ENCODE data around the gene GNB1. TPM values are rescaled to one million over a fixed set of nuclear protein-coding genes. Genes with fewer than 3 reads are reported as not detected.
A peak's percentile ranks its signal among the peaks of the same experiment; 100 is the strongest.

The GNB1 gene
- total and polyA plus RNA-seq, 5 donors: 73.7 to 205 (median 172) TPM

GRCh38 chr1:1883092-1883873, 7.6 kb downstream of the GNB1 start:
- no peaks in the 10 kb centered on the region for H3K27me3 ChIP-seq (ENCODE audit: control insufficient read depth, insufficient read depth)
- intact Hi-C loops (cut with DNase I): loop anchor here in 1 of 4 donors (10.0 kb wide), 1 partner anchor 48 kb away; no protein-coding TSS in a partner anchor
- peak in 1 of 2 donors; percentile 27 for ATAC-seq
- 33% methylated on average over 4 of the region's 4 CpGs for WGBS
- H3K4me1 ChIP-seq (ENCODE audit: control insufficient read depth, insufficient read depth, low read length): peaks cover 25% of the 10 kb centered on the region
- peak overlapping the region; percentile 30 for H3K27ac ChIP-seq (ENCODE audit: low read length)
- DNase-seq: peak in 1 of 3 donors; percentile 5
- no peaks in the 10 kb centered on the region for H3K9me3 ChIP-seq (ENCODE audit: control insufficient read depth, low read length)
- no peak overlapping the region for H3K4me3 ChIP-seq (ENCODE audit: low read length)

- no peak overlapping the region for H3K27ac ChIP-seq (ENCODE audit: low read length)
- H3K4me3 ChIP-seq (ENCODE audit: low read length): no peak overlapping the region
- no peaks in the 10 kb centered on the region for H3K9me3 ChIP-seq (ENCODE audit: control insufficient read depth, low read length)
- intact Hi-C loops (cut with DNase I): loop anchor here in 1 of 4 donors (10.0 kb wide), 1 partner anchor 47 kb away; no protein-coding TSS in a partner anchor
- no peak for DNase-seq
- H3K27me3 ChIP-seq (ENCODE audit: control insufficient read depth, insufficient read depth): no peaks in the 10 kb centered on the region
- WGBS: 79% methylated on average over 6 of the region's 6 CpGs
- ATAC-seq: peak; percentile 16 to 34
- H3K4me1 ChIP-seq (ENCODE audit: control insufficient read depth, insufficient read depth, low read length): peaks cover 24% of the 10 kb centered on the region
Measured at GRCh38 chr1:1881727-1882126, 9.2 kb downstream of the GNB1 start.

- H3K27me3 ChIP-seq (ENCODE audit: control insufficient read depth, insufficient read depth): no peaks in the 10 kb centered on the region
- intact Hi-C loops (cut with DNase I): loop anchor here in 1 of 4 donors (10.0 kb wide), 1 partner anchor 46 kb away; no protein-coding TSS in a partner anchor
- no peak overlapping the region for H3K4me3 ChIP-seq (ENCODE audit: low read length)
- DNase-seq: peak in 1 of 3 donors; percentile 1
- no peaks in the 10 kb centered on the region for H3K9me3 ChIP-seq (ENCODE audit: control insufficient read depth, low read length)
- WGBS: 42% methylated on average over 13 of the region's 13 CpGs
- ATAC-seq: no peak
- peaks cover 32% of the 10 kb centered on the region for H3K4me1 ChIP-seq (ENCODE audit: control insufficient read depth, insufficient read depth, low read length)
- no peak overlapping the region for H3K27ac ChIP-seq (ENCODE audit: low read length)
Measured at GRCh38 chr1:1880617-1881312, 10.1 kb downstream of the GNB1 start.

GRCh38 chr1:1879942-1880341, 10.9 kb downstream of the GNB1 start:
- no peak for DNase-seq

GRCh38 chr1:1877865-1878436, 12.9 kb downstream of the GNB1 start:
- Histone ChIP-seq H3K27ac (ENCODE audit: low read length) (no peak overlapping the region), H3K27me3 (ENCODE audit: control insufficient read depth, insufficient read depth) (no peaks in the 10 kb centered on the region), H3K9me3 (ENCODE audit: control insufficient read depth, low read length) (no peaks in the 10 kb centered on the region), H3K4me1 (ENCODE audit: control insufficient read depth, insufficient read depth, low read length) (peaks cover 40% of the 10 kb centered on the region), H3K4me3 (ENCODE audit: low read length) (no peak overlapping the region)
- ATAC-seq: no peak
- DNase-seq: no peak
- intact Hi-C loops (cut with DNase I): no loop called here
- WGBS: 82% methylated on average over 5 of the region's 5 CpGs

More at GRCh38 chr1:1879942-1880341, 10.9 kb downstream of the GNB1 start:
- H3K9me3 ChIP-seq (ENCODE audit: control insufficient read depth, low read length): no peaks in the 10 kb centered on the region
- no peak overlapping the region for H3K27ac ChIP-seq (ENCODE audit: low read length)
- no peak overlapping the region for H3K4me3 ChIP-seq (ENCODE audit: low read length)
- 93% methylated on average over 5 of the region's 5 CpGs for WGBS
- ATAC-seq: no peak
- intact Hi-C loops (cut with DNase I): loop anchor here in 1 of 4 donors (10.0 kb wide), 1 partner anchor 45 kb away; no protein-coding TSS in a partner anchor
- H3K27me3 ChIP-seq (ENCODE audit: control insufficient read depth, insufficient read depth): no peaks in the 10 kb centered on the region
- peaks cover 32% of the 10 kb centered on the region for H3K4me1 ChIP-seq (ENCODE audit: control insufficient read depth, insufficient read depth, low read length)

GRCh38 chr1:1876335-1876930, 14.5 kb downstream of the GNB1 start:
- no peaks in the 10 kb centered on the region for H3K27me3 ChIP-seq (ENCODE audit: control insufficient read depth, insufficient read depth)

GRCh38 chr1:1875932-1876331, 15.0 kb downstream of the GNB1 start:
- H3K27ac ChIP-seq (ENCODE audit: low read length): no peak overlapping the region
- no peaks in the 10 kb centered on the region for H3K9me3 ChIP-seq (ENCODE audit: control insufficient read depth, low read length)
- DNase-seq (no peak), ATAC-seq (no peak)
- WGBS: 56% methylated on average over 1 of the region's 1 CpG
- intact Hi-C loops (cut with DNase I): no loop called here
- H3K4me1 ChIP-seq (ENCODE audit: control insufficient read depth, insufficient read depth, low read length): peaks cover 41% of the 10 kb centered on the region
- H3K27me3 ChIP-seq (ENCODE audit: control insufficient read depth, insufficient read depth): no peaks in the 10 kb centered on the region
- H3K4me3 ChIP-seq (ENCODE audit: low read length): no peak overlapping the region

More at GRCh38 chr1:1876335-1876930, 14.5 kb downstream of the GNB1 start:
- Histone ChIP-seq H3K4me3 (ENCODE audit: low read length) (no peak overlapping the region), H3K9me3 (ENCODE audit: control insufficient read depth, low read length) (no peaks in the 10 kb centered on the region), H3K4me1 (ENCODE audit: control insufficient read depth, insufficient read depth, low read length) (peaks cover 42% of the 10 kb centered on the region), H3K27ac (ENCODE audit: low read length) (no peak overlapping the region)
- ATAC-seq: no peak
- 68% methylated on average over 11 of the region's 11 CpGs for WGBS
- intact Hi-C loops (cut with DNase I): no loop called here
- no peak for DNase-seq

- 98% methylated on average over 7 of the region's 7 CpGs for WGBS
- ATAC-seq: no peak
- DNase-seq: no peak
- intact Hi-C loops (cut with DNase I): no loop called here
- Histone ChIP-seq H3K9me3 (ENCODE audit: control insufficient read depth, low read length) (no peaks in the 10 kb centered on the region), H3K4me1 (ENCODE audit: control insufficient read depth, insufficient read depth, low read length) (peaks cover 40% of the 10 kb centered on the region), H3K27me3 (ENCODE audit: control insufficient read depth, insufficient read depth) (no peaks in the 10 kb centered on the region), H3K27ac (ENCODE audit: low read length) (no peak overlapping the region), H3K4me3 (ENCODE audit: low read length) (no peak overlapping the region)
Measured at GRCh38 chr1:1874901-1875300, 16.0 kb downstream of the GNB1 start.

GRCh38 chr1:1873186-1873585, 17.7 kb downstream of the GNB1 start:
- Histone ChIP-seq H3K4me3 (ENCODE audit: low read length) (no peak overlapping the region), H3K4me1 (ENCODE audit: control insufficient read depth, insufficient read depth, low read length) (peaks cover 34% of the 10 kb centered on the region), H3K27me3 (ENCODE audit: control insufficient read depth, insufficient read depth) (no peaks in the 10 kb centered on the region), H3K27ac (ENCODE audit: low read length) (peak overlapping the region; percentile 74), H3K9me3 (ENCODE audit: control insufficient read depth, low read length) (no peaks in the 10 kb centered on the region)
- DNase-seq: peak; percentile 62 to 85 (median 83)
- intact Hi-C loops (cut with DNase I): no loop called here
- WGBS: 63% methylated on average over 2 of the region's 2 CpGs
- peak; percentile 76 to 88 for ATAC-seq

- ATAC-seq: no peak
- peaks cover 30% of the 10 kb centered on the region for H3K4me1 ChIP-seq (ENCODE audit: control insufficient read depth, insufficient read depth, low read length)
- DNase-seq: no peak
- intact Hi-C loops (cut with DNase I): no loop called here
- no peaks in the 10 kb centered on the region for H3K9me3 ChIP-seq (ENCODE audit: control insufficient read depth, low read length)
- H3K27me3 ChIP-seq (ENCODE audit: control insufficient read depth, insufficient read depth): no peaks in the 10 kb centered on the region
- WGBS: 77% methylated on average over 11 of the region's 11 CpGs
- no peak overlapping the region for H3K4me3 ChIP-seq (ENCODE audit: low read length)
- peak overlapping the region; percentile 74 for H3K27ac ChIP-seq (ENCODE audit: low read length)
Measured at GRCh38 chr1:1872329-1872994, 18.4 kb downstream of the GNB1 start.

All from right cardiac atrium (tissue), 5 donors.